ENCODE results near the gene BUB1B. TPM values are rescaled to one million over a fixed set of nuclear protein-coding genes. Genes with fewer than 3 reads are reported as not detected.

BUB1B gene
- total and polyA plus RNA-seq, 9 of the 15 experiments (the other 6 are each of a cell fraction or from before 2014, with no cell fraction given), result 28.7 to 113 (median 82.2) TPM

- H3K4me2 ChIP-seq (ENCODE audit: insufficient read depth, low read length), result no peak overlapping the region
- ChIA-PET CTCF (ENCODE audit: low intra/inter-chr PET ratio) (interaction anchor here (0.5 to 8.1 kb wide), 10 partner anchors 24 to 431 kb away, joined by 3 to 218 read pairs (median 4); no protein-coding TSS in a partner anchor), POLR2A (interaction anchor here (0.5 to 1.7 kb wide), 9 partner anchors 10 to 168 kb away, joined by 3 to 11 read pairs (median 3); partner anchors contain the start of gene PAK6)
- no peaks in the 10 kb centered on the region for H3K9me1 ChIP-seq (ENCODE audit: control insufficient read depth, insufficient read depth, low read length)
- in situ Hi-C loops (cut with MboI), result loop anchor here (5.0 to 10.0 kb wide), 2 partner anchors 55 to 208 kb away; no protein-coding TSS in a partner anchor
- DNase-seq (ENCODE audit: extremely low read depth in 1 of 4, low spot score in 3 of 4) (peak; percentile 63 to 79 (median 67)), ATAC-seq (peak; percentile 96), FAIRE-seq (peak; percentile 92)
- H3K79me2 ChIP-seq (ENCODE audit: control insufficient read depth, insufficient read depth, low read length), result no peaks in the 10 kb centered on the region
- no peak overlapping the region for H3K4me3 ChIP-seq
- H3K4me1 ChIP-seq (replicated peaks in 1 of 2; ENCODE audit: control insufficient read depth in 2 of 2, insufficient read depth in 2 of 2, low read length in 2 of 2), result no peaks in the 10 kb centered on the region
- no peaks in the 10 kb centered on the region for H3K9me3 ChIP-seq (replicated peaks; ENCODE audit: control insufficient read depth, insufficient read depth, low read depth, low read length)
- peaks cover 86% of the 10 kb centered on the region for H3K36me3 ChIP-seq (ENCODE audit: control insufficient read depth, insufficient read depth, low read length)
- no peak overlapping the region for H3K27ac ChIP-seq (ENCODE audit: extremely low read depth, low read depth, low read length)
- no peak overlapping the region for H2AFZ ChIP-seq (ENCODE audit: low read depth, low read length)
- H3K27me3 ChIP-seq (ENCODE audit: control insufficient read depth in 2 of 2, insufficient read depth in 2 of 2, low read length in 2 of 2), result no peaks in the 10 kb centered on the region
- no peak overlapping the region for H3K9ac ChIP-seq (ENCODE audit: insufficient read depth in 1 of 2, low read depth in 2 of 2, low read length in 2 of 2)
- H4K20me1 ChIP-seq (replicated peaks; ENCODE audit: control insufficient read depth, insufficient read depth, low read length), result no peaks in the 10 kb centered on the region
- 52% methylated on average over 6 of the region's 6 CpGs for WGBS (ENCODE audit: insufficient coverage, low coverage, missing lambda C conversion rate)
- BruUV-seq (replicated peaks), result no TSS peak
- intact Hi-C loops (cut with micrococcal nuclease), result loop anchor here (1.0 to 5.0 kb wide), 3 partner anchors 57 to 172 kb away; no protein-coding TSS in a partner anchor
- TF ChIP-seq, protein P1, sequence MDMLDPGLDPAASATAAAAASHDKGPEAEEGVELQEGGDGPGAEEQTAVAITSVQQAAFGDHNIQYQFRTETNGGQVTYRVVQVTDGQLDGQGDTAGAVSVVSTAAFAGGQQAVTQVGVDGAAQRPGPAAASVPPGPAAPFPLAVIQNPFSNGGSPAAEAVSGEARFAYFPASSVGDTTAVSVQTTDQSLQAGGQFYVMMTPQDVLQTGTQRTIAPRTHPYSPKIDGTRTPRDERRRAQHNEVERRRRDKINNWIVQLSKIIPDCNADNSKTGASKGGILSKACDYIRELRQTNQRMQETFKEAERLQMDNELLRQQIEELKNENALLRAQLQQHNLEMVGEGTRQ (CRISPR knock-in tag; IDR thresholded peaks at IDR 0.05), result no peak
- TF ChIP-seq CXXC5 (CRISPR knock-in tag; IDR thresholded peaks at IDR 0.05) (no peak), ARID4B (CRISPR knock-in tag; IDR thresholded peaks at IDR 0.05) (no peak), DDX20 (tag; IDR thresholded peaks at IDR 0.05; ENCODE audit: low read depth) (no peak), REST (IDR thresholded peaks at IDR 0.05; ENCODE audit: borderline replicate concordance) (peak; percentile 86), REST (CRISPR knock-in tag; IDR thresholded peaks at IDR 0.05; ENCODE audit: low read depth) (no peak), MAX (CRISPR knock-in tag; IDR thresholded peaks at IDR 0.05) (no peak)
Measured at GRCh38 chr15:40217166-40217824, 56.4 kb downstream of the BUB1B start.

Measured in K562 (cell line).